ENCODE measurements around the gene ANTXR1. TPM values are rescaled to one million over a fixed set of nuclear protein-coding genes. Genes with fewer than 3 reads are reported as not detected.

Gene ANTXR1
- total and polyA plus RNA-seq, 2 of the 8 experiments (the other 6 are each of a cell fraction or from before 2014, with no cell fraction given), result 15.8 to 44.3 TPM

DNA sequence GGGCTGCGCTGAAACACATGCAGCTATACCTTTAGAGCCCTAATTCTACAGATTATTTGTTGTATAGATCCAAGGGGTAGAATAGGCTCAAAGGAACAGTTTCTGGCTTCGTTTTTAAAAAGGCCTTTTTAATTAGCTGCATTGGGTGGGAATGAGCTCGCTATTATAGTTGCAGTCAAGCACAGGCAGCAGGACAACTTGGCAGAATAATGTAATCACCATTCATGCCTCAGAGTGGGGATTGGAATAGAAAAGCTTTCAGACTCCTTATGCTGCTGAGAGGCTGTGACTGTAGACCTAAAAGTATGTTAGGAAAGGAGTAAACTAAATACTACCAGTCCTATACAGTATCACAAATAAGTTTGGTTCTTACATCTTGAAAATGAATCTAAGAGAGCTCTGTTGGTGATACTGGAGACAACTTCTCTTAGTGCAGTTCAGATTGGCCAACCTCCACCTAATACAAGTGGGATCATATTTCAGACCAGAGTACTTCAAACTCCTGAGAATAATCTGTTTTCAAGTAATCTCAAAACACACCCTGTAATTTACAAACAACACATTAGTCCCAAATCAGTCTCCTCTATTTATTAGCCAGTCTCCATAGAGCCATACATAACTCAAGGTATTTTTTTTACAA, 121.4 kb downstream of the ANTXR1 start (continued):
- TF ChIP-seq ASH2L (IDR thresholded peaks at IDR 0.05; ENCODE audit: low read length), result no peak
- TF ChIP-seq SP2 (IDR thresholded peaks at IDR 0.05; ENCODE audit: low read length), result no peak
- no peak for TF ChIP-seq HDAC2 (IDR thresholded peaks at IDR 0.05; ENCODE audit: borderline replicate concordance in 1 of 2, low read depth in 2 of 2, low read length in 2 of 2)
- no peak for TF ChIP-seq TAF1 (IDR thresholded peaks at IDR 0.05; ENCODE audit: low read depth, low read length)

All from H1 (cell line).